ENCODE results near the gene GOLGB1. TPM values are rescaled to one million over a fixed set of nuclear protein-coding genes. Genes with fewer than 3 reads are reported as not detected.
"Not testable (repeated sequence)": the region's sequence is repeated elsewhere in the genome, so short reads cannot be mapped to it uniquely, and the experiment has no call there.

GOLGB1 gene
- total RNA-seq, 4 donors from 2014 or later = 71.7 to 101 (median 94.9) TPM

DNA sequence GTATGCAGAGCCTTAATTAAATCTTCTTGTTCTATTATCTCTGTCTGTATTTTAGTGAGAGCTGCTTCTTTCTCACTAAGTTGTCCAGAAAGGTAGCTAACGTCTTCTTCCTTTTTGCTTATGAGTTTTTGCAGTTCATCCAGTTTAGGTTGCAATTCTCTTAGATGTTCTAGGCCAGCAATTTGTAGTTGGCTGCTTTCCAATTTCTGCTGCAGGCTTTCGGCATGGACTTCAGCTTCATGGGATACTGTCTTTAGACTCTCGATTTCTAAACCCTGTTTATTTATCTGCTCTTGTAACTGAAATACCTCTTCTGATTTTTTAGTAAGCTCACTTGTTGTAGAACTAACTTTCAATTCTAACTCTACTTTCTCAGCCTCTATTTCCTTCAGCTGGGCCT lies 53.4 kb downstream of the GOLGB1 start:
- Histone ChIP-seq H3K36me3 (peaks cover 0 to 67% (median 31%) of the 10 kb centered on the region in 4 donors), H3K4me3 (no peak overlapping the region), H3K27me3 (no peaks in the 10 kb centered on the region), H3K4me1 (peaks cover 0 to 3% (median 0%) of the 10 kb centered on the region in 4 donors), H3K27ac (no peak overlapping the region), H3K9me3 (no peaks in the 10 kb centered on the region)
- TF ChIP-seq POLR2AphosphoS5 (IDR thresholded peaks at IDR 0.05) (no peak), EP300 (IDR thresholded peaks at IDR 0.05; ENCODE audit: low read depth) (no peak), POLR2A (IDR thresholded peaks at IDR 0.05) (no peak)
- TF ChIP-seq, protein P1, sequence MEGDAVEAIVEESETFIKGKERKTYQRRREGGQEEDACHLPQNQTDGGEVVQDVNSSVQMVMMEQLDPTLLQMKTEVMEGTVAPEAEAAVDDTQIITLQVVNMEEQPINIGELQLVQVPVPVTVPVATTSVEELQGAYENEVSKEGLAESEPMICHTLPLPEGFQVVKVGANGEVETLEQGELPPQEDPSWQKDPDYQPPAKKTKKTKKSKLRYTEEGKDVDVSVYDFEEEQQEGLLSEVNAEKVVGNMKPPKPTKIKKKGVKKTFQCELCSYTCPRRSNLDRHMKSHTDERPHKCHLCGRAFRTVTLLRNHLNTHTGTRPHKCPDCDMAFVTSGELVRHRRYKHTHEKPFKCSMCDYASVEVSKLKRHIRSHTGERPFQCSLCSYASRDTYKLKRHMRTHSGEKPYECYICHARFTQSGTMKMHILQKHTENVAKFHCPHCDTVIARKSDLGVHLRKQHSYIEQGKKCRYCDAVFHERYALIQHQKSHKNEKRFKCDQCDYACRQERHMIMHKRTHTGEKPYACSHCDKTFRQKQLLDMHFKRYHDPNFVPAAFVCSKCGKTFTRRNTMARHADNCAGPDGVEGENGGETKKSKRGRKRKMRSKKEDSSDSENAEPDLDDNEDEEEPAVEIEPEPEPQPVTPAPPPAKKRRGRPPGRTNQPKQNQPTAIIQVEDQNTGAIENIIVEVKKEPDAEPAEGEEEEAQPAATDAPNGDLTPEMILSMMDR (IDR thresholded peaks at IDR 0.05) = no peak
- no peak for DNase-seq
- WGBS, 2 donors (ENCODE audit: low coverage in 1 of 2) = 57 to 84% methylated on average over 3 of the region's 3 CpGs
- intact Hi-C loops (cut with DNase I; ENCODE audit: low total_unique reads) = no loop called here
- in situ Hi-C loops (cut with MboI; ENCODE audit: low pct_ligation_motif_present in 1 of 4, low pct_unique_long_range_greater_than_20kb in 1 of 4, low sequenced_read_pairs in 3 of 4) = no loop called here

DNA sequence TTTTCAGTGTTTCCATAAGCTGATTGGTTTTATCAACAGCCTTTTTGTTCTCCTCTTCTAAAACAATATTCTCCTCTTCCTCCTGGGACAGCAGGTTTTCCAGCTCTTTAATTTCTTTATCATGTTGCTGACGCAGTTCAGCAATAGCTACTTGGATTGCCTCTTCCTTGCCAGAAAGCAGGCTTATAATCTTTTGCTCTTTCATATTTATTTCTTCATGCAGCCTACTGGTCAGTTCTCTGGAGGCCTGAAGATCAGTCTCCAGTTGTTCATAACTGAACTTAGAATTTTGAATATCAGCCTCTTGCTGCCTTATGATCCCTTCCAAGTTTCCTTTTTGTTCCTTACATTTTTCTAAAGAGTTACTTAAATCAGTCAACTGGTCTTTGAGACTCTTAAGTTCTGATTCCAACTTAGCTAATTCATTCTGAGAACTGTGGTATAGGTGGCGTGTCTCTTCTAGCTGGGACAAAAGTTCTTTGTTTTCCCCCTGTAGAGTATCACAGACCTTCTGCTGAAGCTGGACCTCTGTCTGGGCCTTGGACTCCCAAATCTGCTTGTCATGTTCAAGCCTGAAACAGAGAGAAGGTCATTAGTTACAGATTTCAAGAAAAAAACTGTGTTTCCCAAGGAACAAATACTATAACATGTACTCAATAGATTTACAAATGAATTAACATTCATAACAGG lies 57.4 kb downstream of the GOLGB1 start:
- in situ Hi-C loops (cut with MboI; ENCODE audit: low pct_ligation_motif_present in 1 of 4, low pct_unique_long_range_greater_than_20kb in 1 of 4, low sequenced_read_pairs in 3 of 4) (no loop called here), intact Hi-C loops (cut with DNase I; ENCODE audit: low total_unique reads) (no loop called here)
- Histone ChIP-seq H3K27ac (no peak overlapping the region), H3K27me3 (no peaks in the 10 kb centered on the region), H3K4me3 (no peak overlapping the region), H3K9me3 (no peaks in the 10 kb centered on the region), H3K36me3 (peaks cover 0 to 52% (median 20%) of the 10 kb centered on the region in 4 donors), H3K4me1 (no peaks in the 10 kb centered on the region)
- TF ChIP-seq, protein P1 (IDR thresholded peaks at IDR 0.05) = no peak
- TF ChIP-seq POLR2A (IDR thresholded peaks at IDR 0.05) (no peak), EP300 (IDR thresholded peaks at IDR 0.05; ENCODE audit: low read depth) (no peak), POLR2AphosphoS5 (IDR thresholded peaks at IDR 0.05) (no peak)
- DNase-seq = no peak
- WGBS, 2 donors (ENCODE audit: low coverage in 1 of 2) = 82 to 93% methylated on average over 2 of the region's 2 CpGs

DNA sequence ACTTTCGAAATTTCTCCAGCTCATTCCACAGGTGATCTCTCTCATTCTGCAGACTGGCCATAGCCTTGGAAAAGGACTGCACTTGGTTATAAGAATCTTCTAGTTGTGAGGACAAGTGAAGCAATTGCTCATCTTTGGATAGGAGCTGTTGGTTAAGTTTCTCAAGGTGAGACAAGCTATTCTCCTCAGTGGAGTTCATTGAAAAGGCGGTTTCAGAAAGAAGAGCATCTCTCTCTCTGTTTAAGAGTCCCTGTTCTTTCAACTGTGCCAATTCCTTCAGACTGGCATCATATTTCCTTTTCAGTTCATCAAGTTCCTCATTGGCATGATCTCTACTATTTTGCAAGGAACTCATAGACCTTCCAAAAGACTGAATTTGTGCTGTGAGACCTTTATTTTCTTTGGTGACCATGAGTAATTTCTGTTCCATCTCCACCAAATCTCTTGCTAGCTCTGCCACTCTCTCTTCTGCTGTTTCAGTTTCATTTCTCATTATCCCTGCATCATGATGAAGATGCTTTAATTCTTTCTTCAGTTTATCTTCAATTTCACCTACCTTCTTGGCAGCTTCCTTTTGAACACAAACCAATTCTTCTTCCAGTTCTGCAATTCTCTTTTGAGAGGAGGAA lies 58.6 kb downstream of the GOLGB1 start:
- no peak for TF ChIP-seq POLR2A (IDR thresholded peaks at IDR 0.05)
- intact Hi-C loops (cut with DNase I; ENCODE audit: low total_unique reads) = no loop called here
- H3K36me3 ChIP-seq = peaks cover 0 to 49% (median 25%) of the 10 kb centered on the region in 4 donors
- H3K4me1 ChIP-seq = no peaks in the 10 kb centered on the region
- no peak overlapping the region for H3K4me3 ChIP-seq
- H3K27ac ChIP-seq = no peak overlapping the region
- no peaks in the 10 kb centered on the region for H3K27me3 ChIP-seq
- no peaks in the 10 kb centered on the region for H3K9me3 ChIP-seq
- WGBS, 2 donors (ENCODE audit: low coverage in 1 of 2) = 97 to 100% methylated on average over 2 of the region's 2 CpGs
- in situ Hi-C loops (cut with MboI; ENCODE audit: low pct_ligation_motif_present in 1 of 4, low pct_unique_long_range_greater_than_20kb in 1 of 4, low sequenced_read_pairs in 3 of 4) = no loop called here
- DNase-seq = no peak

DNA sequence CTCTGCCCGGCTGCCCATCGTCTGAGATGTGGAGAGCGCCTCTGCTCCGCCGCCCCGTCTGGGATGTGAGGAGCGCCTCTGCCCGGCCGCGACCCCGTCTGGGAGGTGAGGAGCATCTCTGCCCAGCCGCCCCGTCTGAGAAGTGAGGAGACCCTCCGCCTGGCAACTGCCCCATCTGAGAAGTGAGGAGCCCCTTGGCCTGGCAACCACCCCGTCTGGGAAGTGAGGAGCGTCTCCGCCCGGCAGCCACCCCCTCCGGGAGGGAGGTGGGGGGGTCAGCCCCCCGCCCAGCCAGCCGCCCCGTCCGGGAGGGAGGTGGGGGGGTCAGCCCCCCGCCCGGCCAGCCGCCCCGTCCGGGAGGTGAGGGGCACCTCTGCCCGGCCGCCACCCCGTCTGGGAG lies 60.8 kb downstream of the GOLGB1 start:
- in situ Hi-C loops (cut with MboI; ENCODE audit: low pct_ligation_motif_present in 1 of 4, low pct_unique_long_range_greater_than_20kb in 1 of 4, low sequenced_read_pairs in 3 of 4); H3K4me3 ChIP-seq; H3K4me1 ChIP-seq; H3K27me3 ChIP-seq; DNase-seq; H3K27ac ChIP-seq; intact Hi-C loops (cut with DNase I; ENCODE audit: low total_unique reads): not testable (repeated sequence)
- Histone ChIP-seq H3K9me3 (peaks cover 4 to 13% of the 10 kb centered on the region in 2 donors), H3K36me3 (peaks cover 0 to 54% (median 26%) of the 10 kb centered on the region in 4 donors)
- WGBS, 2 donors (ENCODE audit: low coverage in 1 of 2) = 98% methylated on average over 23 of the region's 31 CpGs; no CpG with 5 or more reads in 1 of the 2 donors

DNA sequence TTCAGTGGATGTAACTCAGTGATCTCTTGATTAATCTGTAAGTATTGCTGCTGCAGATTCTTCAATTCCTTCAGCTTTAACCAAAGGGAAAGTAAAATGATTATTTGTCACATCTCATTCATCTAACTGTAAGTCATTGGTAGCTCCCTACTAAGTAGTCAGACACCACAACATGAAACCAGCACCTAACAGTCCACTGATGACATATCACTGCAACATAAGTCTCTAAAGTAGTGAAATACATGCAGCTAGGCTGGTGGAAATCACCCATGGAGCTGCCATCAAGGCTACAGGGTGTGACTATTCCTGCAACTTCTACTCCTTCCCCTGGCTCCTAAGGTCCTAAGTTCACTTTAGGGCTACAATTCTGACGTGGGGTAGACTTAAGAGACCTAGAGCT lies 67.7 kb downstream of the GOLGB1 start:
- no peak for DNase-seq
- Histone ChIP-seq H3K4me1 (no peaks in the 10 kb centered on the region), H3K9me3 (peaks cover 4 to 13% of the 10 kb centered on the region in 2 donors), H3K27me3 (no peaks in the 10 kb centered on the region), H3K36me3 (peaks cover 0 to 59% (median 28%) of the 10 kb centered on the region in 4 donors), H3K4me3 (no peak overlapping the region), H3K27ac (no peak overlapping the region)
- in situ Hi-C loops (cut with MboI; ENCODE audit: low pct_ligation_motif_present in 1 of 4, low pct_unique_long_range_greater_than_20kb in 1 of 4, low sequenced_read_pairs in 3 of 4) (no loop called here), intact Hi-C loops (cut with DNase I; ENCODE audit: low total_unique reads) (no loop called here)
- TF ChIP-seq POLR2AphosphoS5 (IDR thresholded peaks at IDR 0.05) (no peak), POLR2A (IDR thresholded peaks at IDR 0.05) (no peak), EP300 (IDR thresholded peaks at IDR 0.05; ENCODE audit: low read depth) (no peak)
- TF ChIP-seq, protein P1 (IDR thresholded peaks at IDR 0.05) = no peak
- 96% methylated on average over 1 of the region's 1 CpG; no CpG with 5 or more reads in 1 of the 2 donors for WGBS, 2 donors (ENCODE audit: low coverage in 1 of 2)

Measured in transverse colon (tissue), 4 donors.